Endothelial cell of umbilical vein (primary cell): ENCODE results near the gene VTA1.

Source experiments
- CTCF ChIP-seq, 2 donors: IDR thresholded peaks; 1 replicate in 1 of 2; 2 replicates in 1 of 2; pipeline ENCODE4 v1.5.1; 2011; ENCODE audit warnings: low read length in 2 of 2, mild to moderate bottlenecking in 2 of 2, moderate library complexity in 2 of 2, control low read depth in 1 of 2, inconsistent platforms in 1 of 2, low read depth in 1 of 2; ENCODE audit not compliant: insufficient read depth in 1 of 2; ENCODE audit errors: extremely low read depth in 1 of 2
- EZH2 ChIP-seq: IDR thresholded peaks from 2 replicates; pipeline ENCODE4 v1.6.1; 2012; ENCODE audit warnings: borderline replicate concordance, low read depth, mild to moderate bottlenecking, moderate library complexity, low read length, inconsistent platforms; ENCODE audit not compliant: severe bottlenecking
- POLR2A ChIP-seq: IDR thresholded peaks from 2 replicates; pipeline ENCODE4 v1.6.1; 2012; ENCODE audit warnings: low read depth, mild to moderate bottlenecking, control low read depth, low read length
- POLR2AphosphoS5 ChIP-seq: IDR thresholded peaks from 2 replicates; pipeline ENCODE4 v1.6.1; 2012; ENCODE audit warnings: low read depth, mild to moderate bottlenecking, control low read depth, low read length, moderate library complexity; ENCODE audit not compliant: insufficient read depth

GRCh38 chr6:142130814-142131213 lies 16.2 kb upstream of the VTA1 start:
- no peak for TF ChIP-seq CTCF (IDR thresholded peaks at IDR 0.05; ENCODE audit: extremely low read depth in 1 of 2, insufficient read depth in 1 of 2, low read depth in 1 of 2, low read length in 2 of 2)
- no peak for TF ChIP-seq POLR2A
- TF ChIP-seq POLR2AphosphoS5, result no peak
- TF ChIP-seq EZH2, result no peak
